ENCODE data around the gene ZSCAN2.
A peak's percentile ranks its signal among the peaks of the same experiment; 100 is the strongest.

Gene ZSCAN2

GRCh38 chr15:84597296-84597695 lies 3.5 kb upstream of the ZSCAN2 start:
- peak overlapping the region; percentile 88 for H3K27ac ChIP-seq
- no peak for DNase-seq (ENCODE audit: low read depth, low spot score)

GRCh38 chr15:84598250-84598649 lies 2.6 kb upstream of the ZSCAN2 start:
- no peak for DNase-seq (ENCODE audit: low read depth, low spot score)
- H3K27ac ChIP-seq, result no peak overlapping the region

- H3K27ac ChIP-seq, result no peak overlapping the region
- no peak for DNase-seq (ENCODE audit: low read depth, low spot score)
Measured at GRCh38 chr15:84598993-84599392, 1.8 kb upstream of the ZSCAN2 start.

GRCh38 chr15:84599906-84600305 lies 903 bp upstream of the ZSCAN2 start:
- no peak for DNase-seq (ENCODE audit: low read depth, low spot score)
- no peak overlapping the region for H3K27ac ChIP-seq

GRCh38 chr15:84600331-84600686 lies 500 bp upstream of the ZSCAN2 start:
- no peak overlapping the region for H3K27ac ChIP-seq
- DNase-seq (ENCODE audit: low read depth, low spot score), result peak; percentile 54

GRCh38 chr15:84601555-84601838 lies 688 bp downstream of the ZSCAN2 start:
- H3K27ac ChIP-seq, result no peak overlapping the region
- DNase-seq (ENCODE audit: low read depth, low spot score), result no peak

- no peak overlapping the region for H3K27ac ChIP-seq
- no peak for DNase-seq (ENCODE audit: low read depth, low spot score)
Measured at GRCh38 chr15:84603630-84604379, 3.0 kb downstream of the ZSCAN2 start.

GRCh38 chr15:84604826-84605553 lies 4.2 kb downstream of the ZSCAN2 start:
- DNase-seq (ENCODE audit: low read depth, low spot score), result no peak
- no peak overlapping the region for H3K27ac ChIP-seq

GRCh38 chr15:84605554-84605882 lies 4.7 kb downstream of the ZSCAN2 start:
- no peak for DNase-seq (ENCODE audit: low read depth, low spot score)
- H3K27ac ChIP-seq, result no peak overlapping the region

- no peak overlapping the region for H3K27ac ChIP-seq
- DNase-seq (ENCODE audit: low read depth, low spot score), result no peak
Measured at GRCh38 chr15:84606653-84607120, 5.9 kb downstream of the ZSCAN2 start.

- no peak for DNase-seq (ENCODE audit: low read depth, low spot score)
- no peak overlapping the region for H3K27ac ChIP-seq
Measured at GRCh38 chr15:84608707-84609284, 8.0 kb downstream of the ZSCAN2 start.

- no peak overlapping the region for H3K27ac ChIP-seq
- no peak for DNase-seq (ENCODE audit: low read depth, low spot score)
Measured at GRCh38 chr15:84609818-84610525, 9.2 kb downstream of the ZSCAN2 start.

- DNase-seq (ENCODE audit: low read depth, low spot score), result no peak
Measured at GRCh38 chr15:84611631-84612030, 10.8 kb downstream of the ZSCAN2 start.

GRCh38 chr15:84616235-84616634 lies 15.4 kb downstream of the ZSCAN2 start:
- H3K27ac ChIP-seq, result no peak overlapping the region
- no peak for DNase-seq (ENCODE audit: low read depth, low spot score)

More at GRCh38 chr15:84611631-84612030, 10.8 kb downstream of the ZSCAN2 start:
- H3K27ac ChIP-seq, result no peak overlapping the region

- DNase-seq (ENCODE audit: low read depth, low spot score), result no peak
- no peak overlapping the region for H3K27ac ChIP-seq
Measured at GRCh38 chr15:84620626-84621025, 19.8 kb downstream of the ZSCAN2 start.

GRCh38 chr15:84621358-84621979 lies 20.7 kb downstream of the ZSCAN2 start:
- DNase-seq (ENCODE audit: low read depth, low spot score), result no peak
- no peak overlapping the region for H3K27ac ChIP-seq

GRCh38 chr15:84624359-84624758 lies 23.6 kb downstream of the ZSCAN2 start:
- no peak overlapping the region for H3K27ac ChIP-seq
- DNase-seq (ENCODE audit: low read depth, low spot score), result no peak

GRCh38 chr15:84625123-84625522 lies 24.3 kb downstream of the ZSCAN2 start:
- no peak for DNase-seq (ENCODE audit: low read depth, low spot score)
- H3K27ac ChIP-seq, result no peak overlapping the region

GRCh38 chr15:84629033-84629432 lies 28.2 kb downstream of the ZSCAN2 start:
- no peak for DNase-seq (ENCODE audit: low read depth, low spot score)

GRCh38 chr15:84631706-84632272 lies 31.0 kb downstream of the ZSCAN2 start:
- DNase-seq (ENCODE audit: low read depth, low spot score), result no peak
- H3K27ac ChIP-seq, result peak overlapping the region; percentile 56

More at GRCh38 chr15:84629033-84629432, 28.2 kb downstream of the ZSCAN2 start:
- no peak overlapping the region for H3K27ac ChIP-seq

All from epithelial cell of prostate (primary cell).